H1 (cell line): ENCODE results near the gene PKP3. TPM values are rescaled to one million over a fixed set of nuclear protein-coding genes. Genes with fewer than 3 reads are reported as not detected.

Source experiments
- CTCF ChIA-PET: fragments of 300-600 bp; sonication (Branson Sonifier 250); formaldehyde crosslinking; loops from one replicate; lab custom pipeline; 2021; ENCODE audit not compliant: partially characterized antibody; lab: Charles Lee
- POLR2A ChIA-PET: fragments of 300-600 bp; sonication (Branson Sonifier 250); formaldehyde crosslinking; loops from one replicate; lab custom pipeline; 2021; ENCODE audit warnings: inconsistent platforms; ENCODE audit not compliant: partially characterized antibody; lab: Charles Lee
- DNase-seq, 2 experiments: peaks; one replicate each; pipeline versions ENCODE4 v3.0.0 to v3.0.0-alpha.2; 2010 to 2022; ENCODE audit warnings: low spot score in 2 of 2, low read depth in 1 of 2, mixed read lengths in 1 of 2
- FAIRE-seq: peaks from 2 replicates; lab custom pipeline; 2011; peaks lifted over from hg19 to GRCh38; lab: Jason Lieb, UNC
- H2AFZ ChIP-seq: 2 replicates; pipeline ENCODE4 v1.8.1; 2012; ENCODE audit warnings: low read length, inconsistent platforms
- H2AK5ac ChIP-seq: 2 replicates; pipeline ENCODE4 v1.6.1; 2013; ENCODE audit warnings: low read depth, low read length
- H2BK120ac ChIP-seq: replicated peaks from 2 replicates; pipeline ENCODE3; 2013; ENCODE audit warnings: low read depth, low read length, inconsistent platforms
- H2BK12ac ChIP-seq: 2 replicates; pipeline ENCODE4 v1.6.1; 2013; ENCODE audit warnings: low read depth, low read length
- H2BK15ac ChIP-seq: 2 replicates; pipeline ENCODE4 v1.6.1; 2013; ENCODE audit warnings: low read length
- H2BK20ac ChIP-seq: 2 replicates; pipeline ENCODE4 v1.6.1; 2013; ENCODE audit warnings: low read length
- H2BK5ac ChIP-seq: 2 replicates; pipeline ENCODE4 v1.6.1; 2013; ENCODE audit warnings: low read depth, low read length
- H3K14ac ChIP-seq: 2 replicates; pipeline ENCODE4 v1.6.1; 2013; ENCODE audit warnings: inconsistent platforms; ENCODE audit not compliant: insufficient read length
- H3K18ac ChIP-seq: 2 replicates; pipeline ENCODE4 v1.6.1; 2013; ENCODE audit warnings: low read length; ENCODE audit errors: extremely low read depth
- H3K23ac ChIP-seq: 2 replicates; pipeline ENCODE4 v1.6.1; 2013; ENCODE audit warnings: inconsistent platforms; ENCODE audit not compliant: insufficient read length
- H3K23me2 ChIP-seq: 2 replicates; pipeline ENCODE4 v1.6.1; 2013; ENCODE audit warnings: low read depth, low read length
- H3K27ac ChIP-seq: 2 replicates; pipeline ENCODE4 v1.6.1; 2011; ENCODE audit warnings: low read depth, low read length, inconsistent platforms
- H3K27me3 ChIP-seq, 4 experiments: replicated peaks in 1 of 4; 1 replicate in 1 of 4; 2 replicates in 3 of 4; pipeline versions ENCODE4 v1.6.1 to v1.8.1; 2011 to 2013; ENCODE audit warnings: low read length in 3 of 4, mild to moderate bottlenecking in 3 of 4, inconsistent platforms in 2 of 4, mixed read lengths in 2 of 4, moderate library complexity in 1 of 4; ENCODE audit not compliant: control insufficient read depth in 3 of 4, insufficient read depth in 3 of 4; ENCODE audit errors: extremely low read depth in 1 of 4
- H3K36me3 ChIP-seq, 4 experiments: 2 replicates each; pipeline versions ENCODE4 v1.6.1 to v1.8.1; 2011 to 2013; ENCODE audit warnings: mild to moderate bottlenecking in 4 of 4, low read length in 3 of 4, moderate library complexity in 2 of 4, control low read depth in 1 of 4, inconsistent platforms in 1 of 4; ENCODE audit not compliant: insufficient read depth in 4 of 4, control insufficient read depth in 2 of 4
- H3K4ac ChIP-seq: replicated peaks from 2 replicates; pipeline ENCODE3; 2013; ENCODE audit warnings: low read length, low read depth, mixed read lengths, inconsistent platforms; ENCODE audit not compliant: insufficient read length
- H3K4me1 ChIP-seq, 4 experiments: replicated peaks in 1 of 4; 1 replicate in 1 of 4; 2 replicates in 3 of 4; pipeline versions ENCODE4 v1.6.1 to v1.8.1; 2011 to 2013; ENCODE audit warnings: low read length in 3 of 4, inconsistent platforms in 2 of 4, mixed read lengths in 1 of 4; ENCODE audit not compliant: insufficient read depth in 4 of 4, control insufficient read depth in 3 of 4
- H3K4me2 ChIP-seq, 2 experiments: 2 replicates each; pipeline versions ENCODE4 v1.6.1 to v1.8.1; 2011 to 2013; ENCODE audit warnings: low read depth in 2 of 2, low read length in 2 of 2, control low read depth in 1 of 2, inconsistent platforms in 1 of 2, mild to moderate bottlenecking in 1 of 2; ENCODE audit not compliant: insufficient read depth in 1 of 2
- H3K4me3 ChIP-seq, 4 experiments: fragments of 200-600, 300-600 bp in 1 of 4; sonication (generic), shearing (Covaris generic), sonication (Bioruptor Twin) in 1 of 4; 2 replicates each; pipeline versions ENCODE4 v1.5.1 to v1.8.1; 2011 to 2016; ENCODE audit warnings: low read length in 4 of 4, low read depth in 3 of 4, control low read depth in 2 of 4, inconsistent platforms in 2 of 4, mild to moderate bottlenecking in 2 of 4, mixed read lengths in 1 of 4, moderate library complexity in 1 of 4; ENCODE audit not compliant: insufficient read depth in 2 of 4; ENCODE audit errors: extremely low read depth in 1 of 4
- H3K56ac ChIP-seq: replicated peaks from 2 replicates; pipeline ENCODE3; 2013; ENCODE audit warnings: low read depth, mild to moderate bottlenecking, mixed read lengths, low read length, inconsistent platforms; ENCODE audit not compliant: insufficient read length
- H3K79me1 ChIP-seq: 2 replicates; pipeline ENCODE4 v1.6.1; 2013; ENCODE audit warnings: low read depth, low read length, control low read depth
- H3K79me2 ChIP-seq, 2 experiments: 2 replicates each; pipeline versions ENCODE4 v1.6.1 to v1.8.1; 2012 to 2013; ENCODE audit warnings: low read length in 2 of 2, mild to moderate bottlenecking in 2 of 2, inconsistent platforms in 1 of 2; ENCODE audit not compliant: insufficient read depth in 2 of 2, control insufficient read depth in 1 of 2
- H3K9ac ChIP-seq, 4 experiments: replicated peaks in 1 of 4; 1 replicate in 1 of 4; 2 replicates in 3 of 4; pipeline versions ENCODE4 v1.6.1 to v1.8.1; 2011 to 2013; ENCODE audit warnings: low read depth in 3 of 4, low read length in 3 of 4, control low read depth in 2 of 4, mild to moderate bottlenecking in 2 of 4, moderate library complexity in 2 of 4, inconsistent platforms in 1 of 4; ENCODE audit errors: extremely low read depth in 1 of 4
- H3K9me3 ChIP-seq, 2 experiments: 2 replicates each; pipeline versions ENCODE4 v1.6.1 to v1.8.1; 2012 to 2013; ENCODE audit warnings: mild to moderate bottlenecking in 2 of 2, moderate library complexity in 2 of 2, control low read depth in 1 of 2, inconsistent platforms in 1 of 2, low read depth in 1 of 2, low read length in 1 of 2, mixed read lengths in 1 of 2; ENCODE audit not compliant: insufficient read depth in 2 of 2
- H4K20me1 ChIP-seq, 2 experiments: replicated peaks in 1 of 2; 2 replicates each; pipeline versions ENCODE3 to v1.8.1; 2011 to 2013; ENCODE audit warnings: inconsistent platforms in 2 of 2, low read length in 2 of 2, mild to moderate bottlenecking in 1 of 2; ENCODE audit not compliant: insufficient read depth in 2 of 2, control insufficient read depth in 1 of 2
- H4K5ac ChIP-seq: 2 replicates; pipeline ENCODE4 v1.6.1; 2013; ENCODE audit warnings: low read length, low read depth, mixed read lengths, inconsistent platforms; ENCODE audit not compliant: insufficient read length
- H4K8ac ChIP-seq: 2 replicates; pipeline ENCODE4 v1.8.0; 2013; ENCODE audit warnings: mild to moderate bottlenecking, moderate library complexity, low read length, inconsistent platforms; ENCODE audit not compliant: insufficient read depth; ENCODE audit errors: extremely low read depth
- H4K91ac ChIP-seq: replicated peaks from 2 replicates; pipeline ENCODE3; 2013; ENCODE audit warnings: low read length, mixed read lengths, inconsistent platforms; ENCODE audit not compliant: insufficient read length
- BRCA1 ChIP-seq: IDR thresholded peaks from 2 replicates; pipeline ENCODE4 v1.6.1; 2012; ENCODE audit warnings: low read depth, low read length, improper control_type of control experiment
- JUND ChIP-seq: IDR thresholded peaks from 2 replicates; pipeline ENCODE4 v1.6.1; 2011; ENCODE audit warnings: mild to moderate bottlenecking, improper control_type of control experiment, low read length
- SP2 ChIP-seq: IDR thresholded peaks from 2 replicates; pipeline ENCODE4 v1.6.1; 2012; ENCODE audit warnings: mild to moderate bottlenecking, low read length, inconsistent platforms
- YY1 ChIP-seq: IDR thresholded peaks from 2 replicates; pipeline ENCODE4 v1.6.1; 2011; ENCODE audit warnings: low read depth, mild to moderate bottlenecking, low read length
- WGBS, 2 experiments: shearing (Covaris generic) in 1 of 2; methylation state at CpG; one replicate each; pipeline versions ENCODE4 v1.1.6 to v1.1.7; 2013 to 2015; ENCODE audit warnings: low lambda C conversion rate in 2 of 2, mixed read lengths in 2 of 2, inconsistent platforms in 1 of 2, low coverage in 1 of 2, missing lambda C conversion rate in 1 of 2; ENCODE audit not compliant: insufficient replicate concordance in 2 of 2, insufficient coverage in 1 of 2, insufficient read length in 1 of 2; ENCODE audit errors: extremely low coverage in 1 of 2, missing lambda C conversion rate in 1 of 2; 5-methylcytosine and 5-hydroxymethylcytosine counted together
- polyA plus RNA-seq, 7 experiments: library from polyadenylated mRNA; depleted of rRNA in 3 of 7; stranded (reverse) in 5 of 7; unstranded in 2 of 7; fragments of >200 nt in 5 of 7; fragments of 200-250 nt in 2 of 7; gene quantifications; 1 replicate in 5 of 7; 2 replicates in 1 of 7; 4 replicates in 1 of 7; pipeline versions ENCODE4 v1.2.1 to v1.2.3, GENCODE V29; 2011 to 2013; ENCODE audit warnings: missing spikeins in 2 of 7, mixed read lengths in 2 of 7
- total RNA-seq: library from RNA; stranded (reverse); fragmentation: NEBNext Ultra II Directional; extraction: Animal tissue kit (Norgen Biotek cat#: 25700); gene quantifications from 2 replicates; pipeline ENCODE4 v1.2.1, GENCODE V29; 2021

Gene PKP3
- total and polyA plus RNA-seq, 2 of the 8 experiments (the other 6 are each of a cell fraction or from before 2014, with no cell fraction given): 16.7 to 28.7 TPM

GRCh38 chr11:441043-441417 lies 47.0 kb downstream of the PKP3 start:
- peaks cover 0 to 18% (median 7%) of the 10 kb centered on the region in 4 experiments; a peak in 5 of 7 replicates for H3K4me1 ChIP-seq
- H2BK120ac ChIP-seq: peak overlapping the region; percentile 72
- H3K23me2 ChIP-seq: peaks cover 2% of the 10 kb centered on the region; the same call in 1 of the 2 replicates
- H4K8ac ChIP-seq: no peak overlapping the region
- no peaks in the 10 kb centered on the region for H3K27me3 ChIP-seq
- H3K56ac ChIP-seq: no peak overlapping the region
- ChIA-PET CTCF (interaction anchor here (0.6 to 2.1 kb wide), 12 partner anchors 10 to 219 kb away, joined by 3 to 5 read pairs (median 3); no protein-coding TSS in a partner anchor), POLR2A (interaction anchor here (1.1 to 3.6 kb wide), 4 partner anchors 9 to 34 kb away, joined by 4 to 21 read pairs (median 8); partner anchors contain the start of gene PTDSS2)
- peak overlapping the region; percentile 39 to 66; a peak in 3 of 4 replicates for H3K4me2 ChIP-seq
- no peaks in the 10 kb centered on the region for H3K79me2 ChIP-seq
- H4K20me1 ChIP-seq: no peaks in the 10 kb centered on the region
- no peak overlapping the region for H2AFZ ChIP-seq
- 0 out of 8 replicates have a peak, but pooled peaks cover 0 to 2% (median 0%) of the 10 kb centered on the region in 4 experiments for H3K36me3 ChIP-seq
- H3K79me1 ChIP-seq: no peaks in the 10 kb centered on the region
- H3K18ac ChIP-seq: peak overlapping the region; percentile 71; the same call in 1 of the 2 replicates
- peak overlapping the region; percentile 81 for H4K91ac ChIP-seq
- H2BK5ac ChIP-seq: no peak overlapping the region
- H4K5ac ChIP-seq: no peak overlapping the region
- H3K23ac ChIP-seq: no peak overlapping the region
- peak overlapping the region; percentile 24; the same call in 1 of the 2 replicates for H2AK5ac ChIP-seq
- WGBS, 2 experiments: 76% methylated on average over 13 of the region's 13 CpGs; no CpG with 5 or more reads in 1 of the 2 experiments
- no peak overlapping the region for H3K14ac ChIP-seq
- DNase-seq: no peak
- H3K9me3 ChIP-seq: peaks cover 6 to 10% of the 10 kb centered on the region in 2 experiments; a peak in 3 of 4 replicates
- FAIRE-seq: no peak
- H3K9ac ChIP-seq: no peak overlapping the region
- H3K4ac ChIP-seq: no peak overlapping the region
- H3K4me3 ChIP-seq: peak overlapping the region in 1 of 4 experiments; percentile 63; a peak in 2 of 8 replicates
- no peak overlapping the region for H3K27ac ChIP-seq
- H2BK12ac ChIP-seq: 0 out of 2 replicates have a peak overlapping the region, but pooled peaks have one; percentile 17
- H2BK15ac ChIP-seq: no peak overlapping the region
- no peak overlapping the region for H2BK20ac ChIP-seq
- TF ChIP-seq BRCA1 (no peak), SP2 (no peak), YY1 (no peak), JUND (no peak)
